Measurements from ENCODE around the gene CDS1. TPM values are rescaled to one million over a fixed set of nuclear protein-coding genes. Genes with fewer than 3 reads are reported as not detected.

The CDS1 gene
- total RNA-seq, 4 donors from 2014 or later: 18.9 to 32.9 (median 26.9) TPM

- intact Hi-C loops (cut with DNase I): no loop called here
- Histone ChIP-seq H3K4me3 (no peak overlapping the region), H3K27ac (no peak overlapping the region), H3K27me3 (no peaks in the 10 kb centered on the region), H3K4me1 (no peaks in the 10 kb centered on the region), H3K36me3 (peaks cover 0 to 53% (median 0%) of the 10 kb centered on the region in 3 donors), H3K9me3 (no peaks in the 10 kb centered on the region)
- 27 to 76% methylated on average over 1 of the region's 1 CpG for WGBS, 2 donors
- no peak for DNase-seq
- TF ChIP-seq CTCF (IDR thresholded peaks at IDR 0.05) (no peak), POLR2A (IDR thresholded peaks at IDR 0.05) (no peak)
Observed at GRCh38 chr4:84666439-84666838, 83.5 kb downstream of the CDS1 start.

GRCh38 chr4:84669201-84669600, 86.3 kb downstream of the CDS1 start:
- Histone ChIP-seq H3K36me3 (peaks cover 0 to 79% (median 0%) of the 10 kb centered on the region in 3 donors), H3K4me3 (no peak overlapping the region), H3K27ac (no peak overlapping the region), H3K4me1 (peaks cover 0 to 10% (median 0%) of the 10 kb centered on the region in 3 donors), H3K27me3 (no peaks in the 10 kb centered on the region), H3K9me3 (no peaks in the 10 kb centered on the region)
- 90 to 92% methylated on average over 1 of the region's 1 CpG for WGBS, 2 donors
- intact Hi-C loops (cut with DNase I): no loop called here
- no peak for TF ChIP-seq CTCF (IDR thresholded peaks at IDR 0.05)
- TF ChIP-seq POLR2A (IDR thresholded peaks at IDR 0.05): no peak
- no peak for DNase-seq

GRCh38 chr4:84672177-84672576, 89.2 kb downstream of the CDS1 start:
- Histone ChIP-seq H3K4me3 (no peak overlapping the region), H3K36me3 (peaks cover 0 to 99% (median 9%) of the 10 kb centered on the region in 3 donors), H3K9me3 (no peaks in the 10 kb centered on the region), H3K27ac (no peak overlapping the region), H3K27me3 (no peaks in the 10 kb centered on the region), H3K4me1 (peaks cover 0 to 10% (median 0%) of the 10 kb centered on the region in 3 donors)
- intact Hi-C loops (cut with DNase I): no loop called here
- DNase-seq: no peak
- TF ChIP-seq CTCF (IDR thresholded peaks at IDR 0.05) (no peak), POLR2A (IDR thresholded peaks at IDR 0.05) (no peak)

- Histone ChIP-seq H3K36me3 (peaks cover 0 to 99% (median 14%) of the 10 kb centered on the region in 3 donors), H3K27ac (no peak overlapping the region), H3K4me1 (peaks cover 0 to 10% (median 0%) of the 10 kb centered on the region in 3 donors), H3K9me3 (no peaks in the 10 kb centered on the region), H3K27me3 (no peaks in the 10 kb centered on the region), H3K4me3 (no peak overlapping the region)
- TF ChIP-seq POLR2A (IDR thresholded peaks at IDR 0.05) (no peak), CTCF (IDR thresholded peaks at IDR 0.05) (no peak)
- intact Hi-C loops (cut with DNase I): no loop called here
- 55 to 60% methylated on average over 1 of the region's 1 CpG for WGBS, 2 donors
- DNase-seq: no peak
Observed at GRCh38 chr4:84673475-84674240, 90.7 kb downstream of the CDS1 start.

- WGBS, 2 donors: 86 to 98% methylated on average over 8 of the region's 9 CpGs
- peaks cover 0 to 99% (median 14%) of the 10 kb centered on the region in 3 donors for H3K36me3 ChIP-seq
- peaks cover 0 to 18% (median 0%) of the 10 kb centered on the region in 3 donors for H3K4me1 ChIP-seq
- no peak overlapping the region for H3K4me3 ChIP-seq
- no peak overlapping the region for H3K27ac ChIP-seq
- no peak for DNase-seq
- H3K9me3 ChIP-seq: no peaks in the 10 kb centered on the region
- H3K27me3 ChIP-seq: no peaks in the 10 kb centered on the region
- intact Hi-C loops (cut with DNase I): no loop called here
- TF ChIP-seq CTCF (IDR thresholded peaks at IDR 0.05) (no peak), POLR2A (IDR thresholded peaks at IDR 0.05) (no peak)
Observed at GRCh38 chr4:84677093-84677492, 94.2 kb downstream of the CDS1 start.
